Tibial nerve (tissue), 4 donors: ENCODE measurements around the gene FAM163B. TPM values are rescaled to one million over a fixed set of nuclear protein-coding genes. Genes with fewer than 3 reads are reported as not detected.

Experiments
- DNase-seq, 2 donors: peaks; one replicate each; pipeline ENCODE4 v3.0.0-alpha.2; 2019; ENCODE audit warnings: low spot score in 2 of 2
- H3K27ac ChIP-seq, 4 donors: fragments of 200-600 bp; sonication (generic) in 3 of 4; one replicate each; pipeline ENCODE4 v1.5.1; 2017 to 2019; ENCODE audit warnings: mild to moderate bottlenecking in 1 of 4
- H3K27me3 ChIP-seq, 2 donors: fragments of 200-600 bp; sonication (generic) in 1 of 2; one replicate each; pipeline versions ENCODE4 v1.5.1 to v1.6.0; 2017 to 2019
- H3K36me3 ChIP-seq, 3 donors: fragments of 200-600 bp; sonication (generic); one replicate each; pipeline ENCODE4 v1.5.1; 2018 to 2019
- H3K4me1 ChIP-seq, 4 donors: fragments of 200-600 bp; sonication (generic) in 3 of 4; one replicate each; pipeline ENCODE4 v1.5.1; 2017 to 2019
- H3K4me3 ChIP-seq, 4 donors: fragments of 200-600 bp; sonication (generic) in 3 of 4; one replicate each; pipeline ENCODE4 v1.5.1; 2017 to 2019; ENCODE audit warnings: mild to moderate bottlenecking in 1 of 4, moderate library complexity in 1 of 4
- H3K9me3 ChIP-seq, 4 donors: fragments of 200-600 bp; sonication (generic) in 3 of 4; one replicate each; pipeline ENCODE4 v1.5.1; 2017 to 2019
- EP300 ChIP-seq, 2 donors: sonication (generic); formaldehyde crosslinking; IDR thresholded peaks; one replicate each; pipeline ENCODE4 v1.6.1; 2017; ENCODE audit warnings: antibody characterized with exemption in 2 of 2, mild to moderate bottlenecking in 1 of 2
- POLR2A ChIP-seq, 2 donors: fragments of 450-650 bp; IDR thresholded peaks; one replicate each; pipeline ENCODE4 v1.6.1; 2017; ENCODE audit warnings: antibody characterized with exemption in 2 of 2, mild to moderate bottlenecking in 2 of 2, moderate library complexity in 2 of 2
- WGBS, 2 donors: methylation state at CpG; one replicate each; pipeline ENCODE4 v1.1.5; 2018; 5-methylcytosine and 5-hydroxymethylcytosine counted together
- total RNA-seq, 4 donors: library from RNA; depleted of rRNA; stranded (reverse); fragments of >200 nt; gene quantifications; one replicate each; pipeline ENCODE4 v1.1.0, GENCODE V29; 2016
- TF ChIP-seq, protein P1 (sequence below), 5 experiments: fragments of 200-600 bp in 3 of 5; fragments of 450-650 bp in 2 of 5; sonication (generic) in 3 of 5; IDR thresholded peaks; one replicate each; pipeline ENCODE4 v1.5.1; 2016 to 2019; ENCODE audit warnings: antibody characterized with exemption in 5 of 5, mild to moderate bottlenecking in 3 of 5, moderate library complexity in 2 of 5

The FAM163B gene
- total RNA-seq, 4 donors from 2014 or later = 0.90 to 2.2 (median 1.0) TPM; not detected in 1

DNA sequence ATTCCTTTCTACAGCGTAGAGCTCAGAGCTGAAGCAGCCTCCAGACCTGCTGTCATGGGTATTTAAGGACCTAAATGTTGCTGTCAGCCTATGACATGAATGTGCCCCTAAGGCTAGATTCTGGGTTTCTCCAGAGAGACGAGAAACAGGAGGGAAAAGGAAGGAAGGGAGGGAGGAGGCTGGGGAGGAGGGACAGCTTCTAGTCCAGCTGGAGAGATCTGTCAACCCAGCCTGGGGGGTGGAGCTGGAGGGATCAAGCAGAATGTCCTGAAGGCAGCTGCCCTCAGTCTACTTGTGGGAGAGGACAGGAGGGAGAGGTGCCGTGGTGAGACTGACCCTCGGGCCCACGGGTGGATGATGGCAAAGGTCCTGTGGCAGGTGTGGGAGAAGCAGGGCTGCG lies 25.9 kb upstream of the FAM163B start:
- Histone ChIP-seq H3K36me3 (no peaks in the 10 kb centered on the region), H3K27ac (no peak overlapping the region), H3K9me3 (no peaks in the 10 kb centered on the region), H3K27me3 (peaks cover 0 to 14% of the 10 kb centered on the region in 2 donors), H3K4me1 (no peaks in the 10 kb centered on the region), H3K4me3 (no peak overlapping the region)
- WGBS, 2 donors = 46 to 72% methylated on average over 6 of the region's 6 CpGs
- TF ChIP-seq, protein P1, sequence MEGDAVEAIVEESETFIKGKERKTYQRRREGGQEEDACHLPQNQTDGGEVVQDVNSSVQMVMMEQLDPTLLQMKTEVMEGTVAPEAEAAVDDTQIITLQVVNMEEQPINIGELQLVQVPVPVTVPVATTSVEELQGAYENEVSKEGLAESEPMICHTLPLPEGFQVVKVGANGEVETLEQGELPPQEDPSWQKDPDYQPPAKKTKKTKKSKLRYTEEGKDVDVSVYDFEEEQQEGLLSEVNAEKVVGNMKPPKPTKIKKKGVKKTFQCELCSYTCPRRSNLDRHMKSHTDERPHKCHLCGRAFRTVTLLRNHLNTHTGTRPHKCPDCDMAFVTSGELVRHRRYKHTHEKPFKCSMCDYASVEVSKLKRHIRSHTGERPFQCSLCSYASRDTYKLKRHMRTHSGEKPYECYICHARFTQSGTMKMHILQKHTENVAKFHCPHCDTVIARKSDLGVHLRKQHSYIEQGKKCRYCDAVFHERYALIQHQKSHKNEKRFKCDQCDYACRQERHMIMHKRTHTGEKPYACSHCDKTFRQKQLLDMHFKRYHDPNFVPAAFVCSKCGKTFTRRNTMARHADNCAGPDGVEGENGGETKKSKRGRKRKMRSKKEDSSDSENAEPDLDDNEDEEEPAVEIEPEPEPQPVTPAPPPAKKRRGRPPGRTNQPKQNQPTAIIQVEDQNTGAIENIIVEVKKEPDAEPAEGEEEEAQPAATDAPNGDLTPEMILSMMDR (IDR thresholded peaks at IDR 0.05) = no peak
- no peak for TF ChIP-seq EP300 (IDR thresholded peaks at IDR 0.05)
- no peak for TF ChIP-seq POLR2A (IDR thresholded peaks at IDR 0.05)
- DNase-seq = no peak

DNA sequence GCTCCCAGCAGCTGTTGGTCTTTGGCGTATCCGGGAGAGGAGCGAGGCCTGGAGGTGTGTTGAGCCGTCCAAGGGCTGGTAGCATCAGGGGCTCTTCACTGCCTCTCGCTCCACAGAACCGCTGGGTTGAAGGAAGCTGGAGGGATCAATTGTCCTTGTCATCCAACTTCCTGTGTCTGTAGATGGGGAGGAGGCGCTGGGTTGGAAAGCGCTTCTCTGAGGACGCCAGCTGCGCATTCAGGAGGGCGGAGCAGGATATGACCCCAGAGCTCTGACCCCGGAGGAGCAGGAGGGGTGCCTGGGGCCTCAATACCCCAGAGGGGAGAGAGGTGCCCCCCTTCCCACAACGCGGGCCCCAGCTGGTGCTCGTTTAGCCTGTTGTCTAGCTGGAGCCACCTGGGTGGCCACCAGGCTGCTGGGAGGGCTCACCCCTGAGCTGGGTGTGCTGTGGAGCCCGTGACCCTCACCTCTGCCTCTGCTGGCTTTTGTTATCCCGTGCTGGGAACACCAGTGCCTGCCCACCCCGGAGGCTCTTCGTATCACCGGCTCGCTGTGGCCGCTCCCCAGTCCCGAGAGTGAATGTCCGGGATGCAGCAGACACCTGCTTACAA lies 25.0 kb upstream of the FAM163B start:
- 33 to 34% methylated on average over 24 of the region's 24 CpGs for WGBS, 2 donors
- Histone ChIP-seq H3K9me3 (no peaks in the 10 kb centered on the region), H3K36me3 (no peaks in the 10 kb centered on the region), H3K4me3 (no peak overlapping the region), H3K27me3 (peaks cover 0 to 14% of the 10 kb centered on the region in 2 donors), H3K4me1 (no peaks in the 10 kb centered on the region), H3K27ac (no peak overlapping the region)
- no peak for DNase-seq
- TF ChIP-seq EP300 (IDR thresholded peaks at IDR 0.05) (no peak), POLR2A (IDR thresholded peaks at IDR 0.05) (no peak)
- TF ChIP-seq, protein P1 (IDR thresholded peaks at IDR 0.05) = no peak

DNA sequence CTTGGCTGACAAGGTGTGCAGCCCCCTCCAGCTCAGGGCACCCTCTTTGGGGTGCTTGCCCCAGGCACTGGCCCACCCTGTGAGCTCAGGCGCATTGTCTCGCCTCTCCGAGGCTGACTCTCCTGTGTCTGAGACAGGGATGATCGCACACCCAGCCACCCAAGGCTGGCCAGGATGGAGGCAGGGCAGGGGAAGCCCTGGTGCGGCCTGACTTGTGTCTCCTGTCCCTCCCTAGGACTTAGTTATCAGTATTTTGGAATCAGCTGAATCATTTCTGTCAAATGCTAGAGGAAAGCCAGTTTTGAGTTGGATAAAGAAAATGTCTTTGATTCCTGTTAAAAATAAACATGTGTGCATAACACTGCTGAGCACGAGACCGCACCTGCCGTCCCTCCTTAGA lies 24.5 kb upstream of the FAM163B start:
- Histone ChIP-seq H3K27me3 (peaks cover 0 to 14% of the 10 kb centered on the region in 2 donors), H3K4me3 (no peak overlapping the region), H3K36me3 (no peaks in the 10 kb centered on the region), H3K27ac (no peak overlapping the region), H3K9me3 (no peaks in the 10 kb centered on the region), H3K4me1 (no peaks in the 10 kb centered on the region)
- TF ChIP-seq, protein P1 (IDR thresholded peaks at IDR 0.05) = no peak
- no peak for TF ChIP-seq EP300 (IDR thresholded peaks at IDR 0.05)
- no peak for TF ChIP-seq POLR2A (IDR thresholded peaks at IDR 0.05)
- WGBS, 2 donors = 49 to 62% methylated on average over 8 of the region's 8 CpGs
- no peak for DNase-seq

DNA sequence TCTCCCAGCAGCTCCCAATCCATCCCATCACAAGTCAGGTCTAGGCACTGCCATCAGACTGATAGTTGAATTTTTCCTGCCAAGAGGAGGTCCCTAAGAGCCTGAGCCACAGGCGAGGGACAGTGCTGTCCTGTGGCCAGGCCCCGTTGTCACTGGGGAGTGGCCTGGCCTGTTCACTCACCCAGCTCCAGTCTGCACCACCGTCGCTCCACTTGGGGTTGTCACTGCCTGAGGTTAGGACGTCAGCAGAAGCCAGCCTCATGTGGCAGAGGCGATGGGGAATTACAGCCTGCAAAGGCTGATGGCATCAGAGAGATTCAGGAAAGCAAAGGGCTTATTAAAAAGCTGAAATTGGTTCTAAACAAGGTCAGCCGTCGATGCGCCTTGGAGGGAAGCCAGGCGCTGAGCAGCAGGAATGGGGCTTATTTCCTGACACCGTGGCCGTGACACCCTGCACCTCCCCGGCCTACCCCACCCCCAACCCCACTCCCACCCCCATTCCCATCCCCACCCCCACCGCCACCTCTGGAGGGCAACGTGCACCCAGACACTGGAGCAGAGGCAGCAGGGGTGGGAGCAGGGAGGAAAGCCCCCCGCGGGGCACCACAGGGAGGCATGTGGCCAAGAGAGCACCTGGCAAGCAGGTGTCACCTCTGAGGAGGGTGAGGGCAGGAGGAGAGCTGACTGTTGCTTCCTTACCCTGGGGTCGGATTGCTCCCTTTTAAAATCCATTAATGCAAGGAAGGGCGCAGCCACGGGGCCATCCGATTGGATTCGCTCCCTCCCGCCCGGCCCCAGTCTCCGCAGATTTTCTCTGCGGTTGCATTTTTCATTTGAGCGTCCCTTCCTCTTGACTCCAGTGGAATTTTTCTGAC lies 23.9 kb upstream of the FAM163B start:
- H3K27ac ChIP-seq = no peak overlapping the region
- DNase-seq = no peak
- H3K27me3 ChIP-seq = peaks cover 0 to 14% of the 10 kb centered on the region in 2 donors
- H3K4me3 ChIP-seq = no peak overlapping the region
- H3K9me3 ChIP-seq = no peaks in the 10 kb centered on the region
- H3K36me3 ChIP-seq = no peaks in the 10 kb centered on the region
- no peak for TF ChIP-seq POLR2A (IDR thresholded peaks at IDR 0.05)
- TF ChIP-seq, protein P1 (IDR thresholded peaks at IDR 0.05) = no peak
- TF ChIP-seq EP300 (IDR thresholded peaks at IDR 0.05) = no peak
- WGBS, 2 donors = 53 to 54% methylated on average over 27 of the region's 27 CpGs
- H3K4me1 ChIP-seq = no peaks in the 10 kb centered on the region

DNA sequence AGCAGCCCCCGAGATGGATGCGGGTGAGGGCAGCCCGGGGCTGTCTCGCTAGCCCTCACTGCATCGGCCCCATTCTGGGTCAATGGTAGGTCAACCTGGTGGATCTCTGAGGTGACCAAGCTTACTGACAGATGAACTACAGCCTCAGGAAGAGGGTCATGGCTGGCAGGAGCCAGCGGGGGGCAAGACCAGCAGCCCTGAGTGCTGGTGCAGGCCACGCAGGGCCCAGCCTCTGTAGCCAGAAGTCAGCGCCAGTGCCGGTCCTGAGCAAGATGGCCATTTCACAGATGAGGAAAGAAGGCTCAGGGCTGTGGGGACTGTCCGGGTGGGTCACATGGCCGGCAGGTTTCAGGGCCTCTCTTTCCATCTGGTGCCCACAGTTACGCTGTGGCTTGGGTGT lies 21.9 kb upstream of the FAM163B start:
- no peak overlapping the region for H3K27ac ChIP-seq
- H3K9me3 ChIP-seq = peaks cover 0 to 13% (median 0%) of the 10 kb centered on the region in 4 donors
- H3K36me3 ChIP-seq = no peaks in the 10 kb centered on the region
- H3K4me1 ChIP-seq = no peaks in the 10 kb centered on the region
- H3K4me3 ChIP-seq = no peak overlapping the region
- 90 to 99% methylated on average over 8 to 12 of the region's 12 CpGs for WGBS, 2 donors
- peaks cover 0 to 14% of the 10 kb centered on the region in 2 donors for H3K27me3 ChIP-seq
- DNase-seq = no peak
- TF ChIP-seq POLR2A (IDR thresholded peaks at IDR 0.05) (no peak), EP300 (IDR thresholded peaks at IDR 0.05) (no peak)
- TF ChIP-seq, protein P1 (IDR thresholded peaks at IDR 0.05) = no peak
